HepG2 (cell line): Measurements from ENCODE around the gene BEAN1. TPM values are rescaled to one million over a fixed set of nuclear protein-coding genes. Genes with fewer than 3 reads are reported as not detected.

ENCODE experiments used
- ATAC-seq: fragments of 200-7000 bp; cut with Tn5 transposase; 3 replicates; pipeline ENCODE4 v1.9.1; 2020; ENCODE audit warnings: mild to moderate bottlenecking, moderate library complexity
- BruUV-seq: library from RNA; stranded (reverse); fragments of 400-500 nt; replicated peaks from 2 replicates; lab custom pipeline; 2021; lab: Mats Ljungman, UMichigan
- CTCF ChIA-PET: fragments of 300-600 bp; formaldehyde crosslinking; extraction: SDS; loops from one replicate; lab custom pipeline; 2021; ENCODE audit warnings: low total read pairs, inconsistent platforms, low intra/inter-chr PET ratio; lab: Yijun Ruan, JAX
- POLR2A ChIA-PET: fragments of 350-600 bp; sonication (Branson Sonifier 250); formaldehyde crosslinking; loops from one replicate; lab custom pipeline; 2020; ENCODE audit warnings: antibody characterized with exemption, inconsistent platforms; lab: Yijun Ruan, JAX
- DNase-seq: peaks from one replicate; pipeline ENCODE4 v3.0.0-alpha.2; 2015; ENCODE audit warnings: low spot score
- FAIRE-seq: peaks from 3 replicates; lab custom pipeline; 2011; peaks lifted over from hg19 to GRCh38; lab: Jason Lieb, UNC
- H2AFZ ChIP-seq: one replicate; pipeline ENCODE4 v1.6.1; 2011; ENCODE audit warnings: low read length, inconsistent platforms
- H3K27ac ChIP-seq: fragments of 300-600 bp; 3 replicates; pipeline ENCODE4 v1.8.0; 2011; ENCODE audit warnings: mixed run types, mild to moderate bottlenecking, mixed read lengths, low read length, inconsistent platforms; ENCODE audit not compliant: insufficient read depth; ENCODE audit errors: extremely low read length
- H3K27me3 ChIP-seq, 2 experiments: fragments of 200-600 bp in 1 of 2; 2 replicates in 1 of 2; 3 replicates in 1 of 2; pipeline versions ENCODE4 v1.6.0 to v1.8.0; 2011; ENCODE audit warnings: low read length in 2 of 2, mild to moderate bottlenecking in 2 of 2, moderate library complexity in 2 of 2, inconsistent platforms in 1 of 2; ENCODE audit not compliant: insufficient read depth in 2 of 2, control insufficient read depth in 1 of 2
- H3K36me3 ChIP-seq, 2 experiments: fragments of 200-600 bp in 1 of 2; replicated peaks in 1 of 2; 2 replicates in 1 of 2; 3 replicates in 1 of 2; pipeline versions ENCODE4 v1.5.1 to v1.8.0; 2011; ENCODE audit warnings: low read length in 2 of 2, inconsistent platforms in 1 of 2; ENCODE audit not compliant: insufficient read depth in 2 of 2, control insufficient read depth in 1 of 2
- H3K4me1 ChIP-seq: 2 replicates; pipeline ENCODE4 v1.5.1; 2012; ENCODE audit warnings: low read length, inconsistent platforms; ENCODE audit not compliant: insufficient read depth
- H3K4me2 ChIP-seq: 2 replicates; pipeline ENCODE4 v1.6.0; 2011; ENCODE audit warnings: low read depth, low read length, inconsistent platforms
- H3K4me3 ChIP-seq, 3 experiments: fragments of 200-600 bp in 1 of 3; sonication (generic), shearing (Covaris generic) in 1 of 3; replicated peaks in 1 of 3; 2 replicates each; pipeline ENCODE4 v1.5.1; 2011 to 2016; ENCODE audit warnings: low read length in 3 of 3, inconsistent platforms in 2 of 3, low read depth in 2 of 3, mild to moderate bottlenecking in 2 of 3, control low read depth in 1 of 3, mixed read lengths in 1 of 3; ENCODE audit not compliant: insufficient read depth in 1 of 3
- H3K79me2 ChIP-seq: one replicate; pipeline ENCODE4 v1.6.1; 2011; ENCODE audit warnings: low read length, inconsistent platforms; ENCODE audit not compliant: insufficient read depth
- H3K9ac ChIP-seq: 2 replicates; pipeline ENCODE4 v1.6.0; 2011; ENCODE audit warnings: mild to moderate bottlenecking, low read depth, low read length, inconsistent platforms; ENCODE audit not compliant: insufficient read depth
- H3K9me3 ChIP-seq: 2 replicates; pipeline ENCODE4 v1.5.1; 2012; ENCODE audit warnings: mild to moderate bottlenecking, low read length
- H4K20me1 ChIP-seq: 2 replicates; pipeline ENCODE4 v1.6.0; 2011; ENCODE audit warnings: inconsistent platforms, mild to moderate bottlenecking, low read length, moderate library complexity; ENCODE audit not compliant: insufficient read depth
- AKAP8 ChIP-seq: sonication (generic); formaldehyde crosslinking; IDR thresholded peaks from 2 replicates; pipeline ENCODE4 v1.5.1; 2020; ENCODE audit warnings: mild to moderate bottlenecking, missing genetic modification reagents
- DNMT1 ChIP-seq: sonication (generic); formaldehyde crosslinking; IDR thresholded peaks from 2 replicates; pipeline ENCODE4 v1.5.1; 2020; ENCODE audit warnings: mild to moderate bottlenecking, missing genetic modification reagents
- FOSL1 ChIP-seq: sonication (generic); formaldehyde crosslinking; IDR thresholded peaks from 2 replicates; pipeline ENCODE4 v1.9.0; 2021; ENCODE audit warnings: missing genetic modification reagents, borderline replicate concordance
- ZBTB26 ChIP-seq: IDR thresholded peaks from 2 replicates; pipeline ENCODE4 v1.6.1; 2016; ENCODE audit warnings: missing compliant biosample characterization, missing genetic modification reagents, borderline replicate concordance
- ZFP91 ChIP-seq: sonication (generic); formaldehyde crosslinking; IDR thresholded peaks from 2 replicates; pipeline ENCODE4 v1.9.0; 2022; ENCODE audit warnings: missing genetic modification reagents, mild to moderate bottlenecking, borderline replicate concordance
- WGBS: methylation state at CpG from one replicate; pipeline ENCODE4 v1.1.6; 2017; ENCODE audit warnings: low lambda C conversion rate; 5-methylcytosine and 5-hydroxymethylcytosine counted together
- in situ Hi-C: cut with HindIII; loops from 2 replicates; pipeline ENCODE4 v1.10.0; 2017; ENCODE audit warnings: low pct_unique_long_range_greater_than_20kb; ENCODE audit not compliant: extremely low pct_ligation_motif_present
- intact Hi-C: fragments of 100-400 bp; cut with micrococcal nuclease; formaldehyde crosslinking; loops from one replicate; pipeline ENCODE4 v1.10.0; 2022; ENCODE audit not compliant: unreplicated experiment
- polyA plus RNA-seq, 8 experiments: library from polyadenylated mRNA; depleted of rRNA in 3 of 8; stranded (reverse) in 7 of 8; unstranded in 1 of 8; fragments of >200 nt; fragmentation: Illumina TruSeq in 4 of 8; extraction: Trizol in 4 of 8; gene quantifications; 2 replicates each; pipeline versions ENCODE4 v1.2.1 to v1.2.3, GENCODE V29; 2011 to 2016; ENCODE audit warnings: low read depth in 4 of 8, missing spikeins in 1 of 8, mixed read lengths in 1 of 8; ENCODE audit not compliant: insufficient read depth in 1 of 8
- total RNA-seq, 5 experiments: library from RNA; depleted of rRNA; stranded (reverse); fragments of >200 nt; fragmentation: Illumina TruSeq; extraction: Trizol; gene quantifications; 2 replicates each; pipeline ENCODE4 v1.2.3, GENCODE V29; 2016; ENCODE audit warnings: low read depth in 1 of 5

The BEAN1 gene
- total and polyA plus RNA-seq, 2 of the 13 experiments (the other 11 are each of a cell fraction or from before 2014, with no cell fraction given) = 0.53 to 1.4 TPM

GRCh38 chr16:66418165-66418962 is 8.7 kb upstream of the BEAN1 start (continued):
- no peak for TF ChIP-seq ZFP91 (CRISPR knock-in tag)

- H3K27me3 ChIP-seq = peaks cover 0 to 52% of the 10 kb centered on the region in 2 experiments; a peak in 3 of 5 replicates
- WGBS = 11% methylated on average over 3 of the region's 3 CpGs
- no peak overlapping the region for H3K9ac ChIP-seq
- ATAC-seq (peak; percentile 79), FAIRE-seq (no peak), DNase-seq (no peak)
- no peak overlapping the region for H3K27ac ChIP-seq
- no peak overlapping the region for H3K4me3 ChIP-seq
- H3K79me2 ChIP-seq = no peaks in the 10 kb centered on the region
- CTCF ChIA-PET = no interaction called here
- intact Hi-C loops = no loop called here
- H3K36me3 ChIP-seq = no peaks in the 10 kb centered on the region
- no TSS peak for BruUV-seq
- no peaks in the 10 kb centered on the region for H4K20me1 ChIP-seq
- H3K4me2 ChIP-seq = no peak overlapping the region
- H2AFZ ChIP-seq = no peak overlapping the region
- H3K9me3 ChIP-seq = no peaks in the 10 kb centered on the region
- in situ Hi-C loops = loop anchor here (25.0 kb wide), 1 partner anchor 443 kb away; no protein-coding TSS in a partner anchor
- TF ChIP-seq ZBTB26 = peak; percentile 53; the same call in 1 of the 2 replicates
- no peak for TF ChIP-seq DNMT1
- TF ChIP-seq FOSL1 = no peak
- TF ChIP-seq AKAP8 (CRISPR knock-in tag) = no peak
- TF ChIP-seq, all 625 proteins: peak for 1
- H3K4me1 ChIP-seq = peaks cover 13% of the 10 kb centered on the region
- POLR2A ChIA-PET = no interaction called here
Observed at GRCh38 chr16:66419527-66419926, 7.6 kb upstream of the BEAN1 start.
